Measurements from ENCODE around the gene NMRK2. TPM values are rescaled to one million over a fixed set of nuclear protein-coding genes. Genes with fewer than 3 reads are reported as not detected.

The NMRK2 gene
- total RNA-seq, 1 experiment from 2014 or later: not detected

GRCh38 chr19:3981736-3982681 lies 49.1 kb downstream of the NMRK2 start:
- no peak for DNase-seq (ENCODE audit: low read depth)

GRCh38 chr19:3982701-3983541 lies 50.1 kb downstream of the NMRK2 start:
- DNase-seq (ENCODE audit: low read depth): peak; percentile 59

GRCh38 chr19:3983542-3983914 lies 50.7 kb downstream of the NMRK2 start:
- DNase-seq (ENCODE audit: low read depth): no peak

GRCh38 chr19:3983936-3984583 lies 51.2 kb downstream of the NMRK2 start:
- DNase-seq (ENCODE audit: low read depth): no peak

GRCh38 chr19:3984584-3984907 lies 51.7 kb downstream of the NMRK2 start:
- DNase-seq (ENCODE audit: low read depth): no peak

GRCh38 chr19:3984908-3985642 lies 52.2 kb downstream of the NMRK2 start, which contains the start of gene EEF2:
TSS of gene EEF2 (minus strand) at chr19:3985463. CDS start at chr19:3985380, 83 bp downstream.
- peak; percentile 85 for DNase-seq (ENCODE audit: low read depth)

- DNase-seq (ENCODE audit: low read depth): no peak
These were observed 52.9 kb downstream of the NMRK2 start for GRCh38 chr19:3985643-3986259.

- DNase-seq (ENCODE audit: low read depth): peak; percentile 79
These were observed 53.6 kb downstream of the NMRK2 start for GRCh38 chr19:3986260-3987041.

- peak; percentile 78 for DNase-seq (ENCODE audit: low read depth)
These were observed 54.9 kb downstream of the NMRK2 start for GRCh38 chr19:3987619-3988371.

GRCh38 chr19:3990815-3991117 lies 57.9 kb downstream of the NMRK2 start:
- no peak for DNase-seq (ENCODE audit: low read depth)

Other genes with a start within 250 kb of the NMRK2 start
- 13.1 and 13.9 TPM in 2 replicates for gene PIP5K1C, start 232.6 kb upstream of the NMRK2 start, total RNA-seq (2014; rRNA removed; shearing (Covaris generic))
- not detected in 2 replicates for gene TJP3, start 224.7 kb upstream of the NMRK2 start, total RNA-seq (2014; rRNA removed; shearing (Covaris generic))
- gene APBA3, start 171.4 kb upstream of the NMRK2 start, total RNA-seq (2014; rRNA removed; shearing (Covaris generic)): 5.8 and 15.0 TPM in 2 replicates
- gene MRPL54, start 170.4 kb upstream of the NMRK2 start, total RNA-seq (2014; rRNA removed; shearing (Covaris generic)): 90.7 and 103 TPM in 2 replicates
- not detected in 2 replicates for gene RAX2, start 160.8 kb upstream of the NMRK2 start, total RNA-seq (2014; rRNA removed; shearing (Covaris generic))
- not detected in 2 replicates for gene MATK, start 146.7 kb upstream of the NMRK2 start, total RNA-seq (2014; rRNA removed; shearing (Covaris generic))
- gene ZFR2, start 64.0 kb upstream of the NMRK2 start, total RNA-seq (2014; rRNA removed; shearing (Covaris generic)): not detected in 2 replicates
- gene ATCAY, start 52.4 kb upstream of the NMRK2 start, total RNA-seq (2014; rRNA removed; shearing (Covaris generic)): not detected in 2 replicates
- 54.1 and 74.7 TPM in 2 replicates for gene DAPK3, start 38.0 kb downstream of the NMRK2 start, total RNA-seq (2014; rRNA removed; shearing (Covaris generic))
- 579 and 603 TPM in 2 replicates for gene EEF2, start 52.4 kb downstream of the NMRK2 start, total RNA-seq (2014; rRNA removed; shearing (Covaris generic))
- gene PIAS4, start 74.7 kb downstream of the NMRK2 start, total RNA-seq (2014; rRNA removed; shearing (Covaris generic)): 12.5 and 15.9 TPM in 2 replicates
- 4.3 and 10.2 TPM in 2 replicates for gene ZBTB7A, start 133.8 kb downstream of the NMRK2 start, total RNA-seq (2014; rRNA removed; shearing (Covaris generic))
- gene MAP2K2, start 191.1 kb downstream of the NMRK2 start, total RNA-seq (2014; rRNA removed; shearing (Covaris generic)): 126 and 134 TPM in 2 replicates
- gene CREB3L3, start 220.6 kb downstream of the NMRK2 start, total RNA-seq (2014; rRNA removed; shearing (Covaris generic)): not detected in 2 replicates
- 11.5 and 28.4 TPM in 2 replicates for gene SIRT6, start 249.5 kb downstream of the NMRK2 start, total RNA-seq (2014; rRNA removed; shearing (Covaris generic))
- under 0.01 and 0.12 TPM in 2 replicates for gene ANKRD24, start 249.6 kb downstream of the NMRK2 start, total RNA-seq (2014; rRNA removed; shearing (Covaris generic))

Data from RPMI7951 (cell line).